GM03348 (cell line): ENCODE data around the gene BEGAIN.
A peak's percentile ranks its signal among the peaks of the same experiment; 100 is the strongest.

ENCODE experiments used
- DNase-seq: peaks from one replicate; pipeline ENCODE4 v3.0.0; 2012; ENCODE audit warnings: low spot score

Gene BEGAIN

DNA sequence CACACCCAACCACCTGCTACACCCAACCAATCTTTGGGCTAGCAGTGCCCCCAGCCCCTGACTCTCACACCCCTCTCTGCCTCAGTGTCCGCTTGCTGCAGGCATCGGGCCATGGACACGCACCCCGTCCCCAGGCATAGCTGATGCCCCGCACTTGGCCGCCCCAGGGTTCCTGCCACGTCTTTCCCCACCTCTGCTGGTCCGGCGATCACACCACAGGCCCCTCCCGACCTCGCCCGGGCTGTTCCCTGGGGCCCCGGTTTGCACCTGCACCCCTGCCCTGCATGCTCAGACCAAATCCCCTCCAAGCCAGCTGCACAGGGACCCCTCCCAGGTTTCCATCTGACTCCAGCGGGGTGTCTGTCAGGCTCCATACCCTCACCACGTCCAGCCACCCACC, 38.3 kb downstream of the BEGAIN start:
- no peak for DNase-seq

DNA sequence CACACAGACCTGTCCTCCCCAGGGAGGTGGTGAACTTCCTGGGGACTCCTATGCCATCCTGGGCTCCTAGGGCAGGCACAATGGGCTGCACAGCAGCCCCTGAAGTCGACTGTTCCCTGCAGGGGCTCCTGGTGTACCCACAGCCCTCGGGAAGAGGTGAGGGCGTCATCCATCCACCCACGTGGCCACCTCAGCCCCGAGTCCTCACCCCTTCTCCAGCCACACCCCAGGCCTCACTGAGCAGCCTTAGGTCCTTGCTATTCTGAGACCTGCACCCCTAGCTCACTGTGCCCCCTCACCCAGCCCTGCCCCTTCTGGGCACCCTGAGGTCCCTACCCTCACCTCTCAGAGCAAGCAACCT, 38.9 kb downstream of the BEGAIN start:
- no peak for DNase-seq

GRCh38 chr14:100547633-100548294, 39.5 kb downstream of the BEGAIN start:
- peak; percentile 40 for DNase-seq

- DNase-seq = peak; percentile 86
Observed at GRCh38 chr14:100546051-100546443, 41.2 kb downstream of the BEGAIN start.

- no peak for DNase-seq
Observed at GRCh38 chr14:100545359-100545758, 41.9 kb downstream of the BEGAIN start.

- DNase-seq = no peak
Observed at GRCh38 chr14:100544506-100545141, 42.6 kb downstream of the BEGAIN start.

GRCh38 chr14:100543471-100544455, 43.5 kb downstream of the BEGAIN start:
- no peak for DNase-seq

GRCh38 chr14:100542619-100543205, 44.5 kb downstream of the BEGAIN start:
- no peak for DNase-seq

GRCh38 chr14:100541621-100542560, 45.3 kb downstream of the BEGAIN start:
- DNase-seq = no peak

DNA sequence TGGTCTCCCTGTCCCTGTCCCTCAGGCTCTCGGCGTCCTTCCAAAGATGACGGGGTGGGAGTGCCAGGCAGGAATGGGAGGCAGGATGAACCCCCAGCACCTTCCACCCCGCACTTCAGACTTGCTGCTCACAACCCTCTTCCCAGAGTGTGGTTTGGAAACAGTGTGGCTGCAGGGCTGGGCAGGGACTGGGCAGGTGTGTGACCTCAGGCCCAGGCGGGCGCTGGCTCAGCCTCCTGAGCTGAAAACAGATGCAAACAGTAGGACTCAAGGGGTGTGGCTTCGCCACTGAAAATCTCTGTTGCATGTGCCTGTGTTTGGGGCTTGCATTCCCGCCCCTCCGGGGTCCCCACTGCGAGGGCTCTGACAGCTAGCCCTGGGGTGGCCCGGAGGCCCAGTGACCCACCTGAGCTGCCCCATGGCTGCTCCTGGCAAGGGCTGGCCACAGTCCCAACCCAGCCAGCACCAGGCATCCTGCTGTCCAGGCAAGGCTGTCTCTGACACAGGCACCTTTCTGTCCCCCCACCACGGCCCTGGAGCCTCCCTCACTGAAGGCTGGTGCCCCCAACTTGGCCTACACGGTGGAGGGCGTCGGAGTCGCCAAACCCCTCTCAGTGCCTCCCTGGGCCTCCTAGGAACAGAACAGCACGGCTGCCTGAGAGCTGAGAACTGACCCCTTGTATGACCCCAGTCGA, 46.1 kb downstream of the BEGAIN start:
- DNase-seq = no peak

- DNase-seq = no peak
Observed at GRCh38 chr14:100540141-100540925, 46.9 kb downstream of the BEGAIN start.

- no peak for DNase-seq
Observed at GRCh38 chr14:100539766-100540140, 47.5 kb downstream of the BEGAIN start.

DNA sequence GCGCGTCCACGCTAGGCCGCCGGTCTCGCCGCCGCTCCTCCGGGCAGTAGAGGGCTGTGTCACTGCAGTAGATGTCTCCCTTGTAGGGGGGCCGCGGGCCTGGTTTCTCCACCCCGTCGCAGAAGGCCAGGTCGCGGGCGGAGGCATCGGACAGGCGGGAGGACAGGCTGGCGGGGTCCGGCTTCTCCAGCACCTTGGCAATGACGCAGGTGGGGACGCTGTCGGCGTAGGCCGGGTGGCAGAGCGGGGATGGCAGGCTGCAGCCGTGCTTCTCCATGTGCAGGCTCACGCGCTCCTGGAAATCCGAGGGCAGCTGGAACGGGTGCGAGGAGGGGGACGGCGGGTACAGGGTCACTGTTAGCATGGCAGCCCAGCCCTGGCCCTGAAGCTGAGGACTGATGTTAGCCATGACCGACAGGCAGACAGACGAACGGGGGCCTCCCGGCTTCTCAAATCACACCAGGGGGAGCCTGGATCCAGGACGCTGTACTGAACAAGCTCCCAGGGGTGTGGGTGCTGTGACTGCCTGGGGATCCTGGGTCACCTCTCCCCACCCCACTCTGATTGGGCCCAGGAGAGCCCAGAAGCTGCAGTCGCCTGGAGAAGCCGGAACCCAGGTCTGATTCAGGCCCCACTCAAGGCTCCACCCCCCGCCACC, 48.1 kb downstream of the BEGAIN start:
- DNase-seq = no peak

DNA sequence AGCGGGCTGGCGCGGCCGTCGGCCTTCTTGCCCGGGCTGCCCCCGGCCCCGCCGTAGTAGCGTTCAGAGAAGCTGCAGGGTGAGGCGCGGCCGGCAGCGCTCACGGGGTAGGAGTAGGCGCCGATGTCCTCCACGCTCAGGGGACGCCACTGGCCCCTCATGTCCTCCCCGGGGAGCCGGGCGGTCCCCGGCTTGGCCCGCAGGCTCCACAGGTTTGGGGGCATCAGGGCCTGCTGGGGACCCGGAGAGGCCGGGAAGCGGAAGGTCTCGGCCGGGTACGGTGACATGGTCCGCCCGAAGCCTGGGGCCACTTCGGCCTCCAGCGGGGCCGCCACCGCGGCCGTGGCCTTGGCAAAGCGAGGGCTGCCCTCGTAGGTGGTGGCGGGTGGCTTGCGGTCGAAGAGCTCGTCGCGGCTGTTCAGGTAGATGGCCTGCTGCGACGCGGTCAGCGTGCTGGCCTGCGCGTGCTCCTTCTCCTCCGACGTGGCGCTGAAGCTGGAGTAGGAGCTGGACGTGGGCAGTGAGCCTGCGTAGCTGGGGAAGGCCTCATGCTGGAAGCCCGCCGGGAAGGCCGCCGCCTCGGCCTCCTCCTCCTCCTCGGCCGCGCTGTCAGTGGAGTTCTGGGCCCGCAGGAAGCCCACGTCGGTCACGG, 48.7 kb downstream of the BEGAIN start:
- DNase-seq = no peak

GRCh38 chr14:100537446-100538350, 49.5 kb downstream of the BEGAIN start:
- DNase-seq = no peak

GRCh38 chr14:100536721-100537445, 50.3 kb downstream of the BEGAIN start:
- DNase-seq = no peak

- DNase-seq = no peak
Observed at GRCh38 chr14:100536121-100536510, 51.1 kb downstream of the BEGAIN start.
